IMR-90 (cell line): ENCODE data around the gene TNS2. TPM values are rescaled to one million over a fixed set of nuclear protein-coding genes. Genes with fewer than 3 reads are reported as not detected.

Source experiments
- ATAC-seq: fragments of 200-7000 bp; cut with Tn5 transposase; 2 replicates; pipeline ENCODE4 v1.9.1; 2020; ENCODE audit warnings: low read depth, mild to moderate bottlenecking, moderate library complexity
- BruUV-seq: library from RNA; stranded (reverse); fragments of 400-500 nt; replicated peaks from 2 replicates; lab custom pipeline; 2021; lab: Mats Ljungman, UMichigan
- CTCF ChIA-PET: fragments of 300-600 bp; formaldehyde crosslinking; extraction: SDS; loops from one replicate; lab custom pipeline; 2021; ENCODE audit warnings: antibody characterized with exemption; lab: Yijun Ruan, JAX
- POLR2A ChIA-PET: fragments of 300-600 bp; sonication (Branson Sonifier 250); formaldehyde crosslinking; loops from one replicate; lab custom pipeline; 2022; ENCODE audit warnings: antibody characterized with exemption; ENCODE audit not compliant: unreplicated experiment; lab: Charles Lee
- DNase-seq: peaks from one replicate; pipeline ENCODE4 v3.0.0; 2013
- H2AFZ ChIP-seq: replicated peaks from 2 replicates; pipeline ENCODE3; 2013; ENCODE audit warnings: low read length, mild to moderate bottlenecking; ENCODE audit not compliant: poor library complexity
- H2AK5ac ChIP-seq: 2 replicates; pipeline ENCODE4 v1.6.1; 2013; ENCODE audit warnings: low read depth, low read length, inconsistent platforms
- H2AK9ac ChIP-seq: replicated peaks from 2 replicates; pipeline ENCODE3; 2013; ENCODE audit warnings: mild to moderate bottlenecking, low read depth, low read length, moderate library complexity; ENCODE audit not compliant: poor library complexity
- H2BK120ac ChIP-seq: 2 replicates; pipeline ENCODE4 v1.6.1; 2013; ENCODE audit warnings: low read depth, low read length, inconsistent platforms
- H2BK15ac ChIP-seq: 3 replicates; pipeline ENCODE4 v1.6.1; 2013; ENCODE audit warnings: low read depth, low read length, inconsistent platforms
- H2BK20ac ChIP-seq: 2 replicates; pipeline ENCODE4 v1.6.1; 2013; ENCODE audit warnings: low read depth, mild to moderate bottlenecking, inconsistent platforms, low read length, moderate library complexity
- H2BK5ac ChIP-seq: 2 replicates; pipeline ENCODE4 v1.6.1; 2013; ENCODE audit warnings: mild to moderate bottlenecking, low read depth, low read length, inconsistent platforms; ENCODE audit not compliant: poor library complexity, severe bottlenecking
- H3K14ac ChIP-seq: replicated peaks from 2 replicates; pipeline ENCODE4 v1.6.1; 2013; ENCODE audit warnings: low read depth, low read length, inconsistent platforms
- H3K18ac ChIP-seq: 2 replicates; pipeline ENCODE4 v1.6.1; 2013; ENCODE audit warnings: low read depth, low read length, control low read depth
- H3K23ac ChIP-seq: 2 replicates; pipeline ENCODE4 v1.6.1; 2013; ENCODE audit warnings: low read depth, low read length, inconsistent platforms
- H3K27ac ChIP-seq: 2 replicates; pipeline ENCODE4 v1.5.1; 2013; ENCODE audit warnings: mild to moderate bottlenecking, control low read depth, low read length; ENCODE audit not compliant: insufficient read depth
- H3K27me3 ChIP-seq: 2 replicates; pipeline ENCODE4 v1.6.1; 2013; ENCODE audit warnings: low read length; ENCODE audit not compliant: control insufficient read depth, insufficient read depth
- H3K36me3 ChIP-seq: 2 replicates; pipeline ENCODE4 v1.6.1; 2013; ENCODE audit warnings: low read length, mixed read lengths; ENCODE audit not compliant: control insufficient read depth, insufficient read depth
- H3K4ac ChIP-seq: 2 replicates; pipeline ENCODE4 v1.6.1; 2013; ENCODE audit warnings: low read depth, low read length, inconsistent platforms
- H3K4me1 ChIP-seq: 2 replicates; pipeline ENCODE4 v1.6.1; 2013; ENCODE audit warnings: low read length, mixed read lengths; ENCODE audit not compliant: control insufficient read depth, insufficient read depth
- H3K4me2 ChIP-seq: 2 replicates; pipeline ENCODE4 v1.6.1; 2013; ENCODE audit warnings: low read depth, mild to moderate bottlenecking, control low read depth, low read length, moderate library complexity
- H3K4me3 ChIP-seq: 2 replicates; pipeline ENCODE4 v1.5.1; 2013; ENCODE audit warnings: low read depth, mild to moderate bottlenecking, control low read depth, low read length, moderate library complexity; ENCODE audit not compliant: insufficient read depth
- H3K56ac ChIP-seq: 2 replicates; pipeline ENCODE4 v1.6.1; 2013; ENCODE audit warnings: low read length, inconsistent platforms; ENCODE audit not compliant: insufficient read depth; ENCODE audit errors: extremely low read depth
- H3K79me1 ChIP-seq, 2 experiments: 2 replicates each; pipeline ENCODE4 v1.6.1; 2013; ENCODE audit warnings: low read length in 2 of 2, inconsistent platforms in 1 of 2, low read depth in 1 of 2
- H3K9ac ChIP-seq: 2 replicates; pipeline ENCODE4 v1.6.1; 2013; ENCODE audit warnings: low read depth, low read length, control low read depth
- H3K9me1 ChIP-seq: 2 replicates; pipeline ENCODE4 v1.6.1; 2013; ENCODE audit warnings: low read length, inconsistent platforms; ENCODE audit not compliant: insufficient read depth
- H3K9me3 ChIP-seq: 2 replicates; pipeline ENCODE4 v1.6.1; 2013; ENCODE audit warnings: low read length; ENCODE audit not compliant: control insufficient read depth, insufficient read depth
- H4K20me1 ChIP-seq: 2 replicates; pipeline ENCODE4 v1.6.1; 2013; ENCODE audit warnings: low read length, inconsistent platforms; ENCODE audit not compliant: insufficient read depth
- H4K5ac ChIP-seq: 2 replicates; pipeline ENCODE4 v1.6.1; 2013; ENCODE audit warnings: mild to moderate bottlenecking, low read depth, low read length, control low read depth
- H4K8ac ChIP-seq, 2 experiments: 2 replicates each; pipeline ENCODE4 v1.6.1; 2013; ENCODE audit warnings: low read depth in 2 of 2, low read length in 2 of 2, control low read depth in 1 of 2, inconsistent platforms in 1 of 2
- H4K91ac ChIP-seq: 2 replicates; pipeline ENCODE4 v1.6.1; 2013; ENCODE audit warnings: low read depth, low read length, inconsistent platforms; ENCODE audit not compliant: insufficient read depth
- BHLHE40 ChIP-seq: fragments of 150-350 bp; IDR thresholded peaks from 2 replicates; pipeline ENCODE4 v1.6.1; 2016; ENCODE audit warnings: mild to moderate bottlenecking, low read depth, low read length
- CTCF ChIP-seq: conservative IDR thresholded peaks from 2 replicates; pipeline ENCODE4 v1.5.1; 2012; ENCODE audit warnings: mild to moderate bottlenecking, low read depth, low read length, improper control_type of control experiment
- ELK1 ChIP-seq: fragments of 150-350 bp; IDR thresholded peaks from 2 replicates; pipeline ENCODE4 v1.6.1; 2016; ENCODE audit warnings: low read depth, mild to moderate bottlenecking, low read length, moderate library complexity, borderline replicate concordance
- FOS ChIP-seq: fragments of 150-350 bp; IDR thresholded peaks from 2 replicates; pipeline ENCODE4 v1.6.1; 2016; ENCODE audit warnings: low read depth, low read length
- MAFK ChIP-seq: IDR thresholded peaks from 2 replicates; pipeline ENCODE4 v1.6.1; 2012; ENCODE audit warnings: low read depth, low read length, improper control_type of control experiment
- MAZ ChIP-seq: IDR thresholded peaks from 2 replicates; pipeline ENCODE4 v1.6.1; 2012; ENCODE audit warnings: low read depth, mild to moderate bottlenecking, low read length, improper control_type of control experiment, moderate library complexity, borderline replicate concordance
- MXI1 ChIP-seq: IDR thresholded peaks from 2 replicates; pipeline ENCODE4 v1.6.1; 2012; ENCODE audit warnings: low read depth, mild to moderate bottlenecking, low read length, moderate library complexity, borderline replicate concordance
- NFE2L2 ChIP-seq: fragments of 150-350 bp; IDR thresholded peaks from 2 replicates; pipeline ENCODE4 v1.6.1; 2016; ENCODE audit warnings: low read depth, mild to moderate bottlenecking, low read length
- POLR2A ChIP-seq: IDR thresholded peaks from 2 replicates; pipeline ENCODE4 v1.6.1; 2012; ENCODE audit warnings: mild to moderate bottlenecking, low read depth, low read length
- RAD21 ChIP-seq: IDR thresholded peaks from 2 replicates; pipeline ENCODE4 v1.6.1; 2012; ENCODE audit warnings: low read length, improper control_type of control experiment
- RCOR1 ChIP-seq: IDR thresholded peaks from 2 replicates; pipeline ENCODE4 v1.6.1; 2012; ENCODE audit warnings: mild to moderate bottlenecking, low read length, improper control_type of control experiment; ENCODE audit not compliant: insufficient replicate concordance
- RFX5 ChIP-seq: IDR thresholded peaks from 2 replicates; pipeline ENCODE4 v1.8.0; 2012; ENCODE audit warnings: low read depth, mild to moderate bottlenecking, low read length, moderate library complexity
- SMC3 ChIP-seq: fragments of 150-350 bp; IDR thresholded peaks from 2 replicates; pipeline ENCODE4 v1.6.1; 2016; ENCODE audit warnings: low read depth, mild to moderate bottlenecking, antibody characterized with exemption, low read length, moderate library complexity
- WGBS, 2 experiments: methylation state at CpG; one replicate each; pipeline versions ENCODE4 v1.1.5 to v1.1.7; 2013; ENCODE audit warnings: missing lambda C conversion rate in 2 of 2; ENCODE audit not compliant: insufficient read length in 1 of 2; ENCODE audit errors: extremely low coverage in 2 of 2; 5-methylcytosine and 5-hydroxymethylcytosine counted together
- dilution Hi-C: fragments of 300-500 bp; cut with HindIII; formaldehyde crosslinking; loops from one replicate; pipeline ENCODE4 v1.14.3; 2018; ENCODE audit warnings: low sequenced_read_pairs; ENCODE audit not compliant: unreplicated experiment
- in situ Hi-C: fragments of 300-500 bp; cut with MboI; formaldehyde crosslinking; loops from 3 replicates; pipeline ENCODE4 v1.14.3; 2019; ENCODE audit warnings: low sequenced_read_pairs, inconsistent platforms, mixed read lengths
- intact Hi-C: fragments of 100-400 bp; cut with micrococcal nuclease; formaldehyde crosslinking; loops from 2 replicates; pipeline ENCODE4 v1.10.0; 2022
- polyA plus RNA-seq, 3 experiments: library from polyadenylated mRNA; depleted of rRNA; stranded (reverse); fragments of >200 nt; gene quantifications; 2 replicates each; pipeline ENCODE4 v1.2.3, GENCODE V29; 2012; ENCODE audit warnings: low replicate concordance in 1 of 3
- total RNA-seq: library from RNA; depleted of rRNA; stranded (reverse); fragments of >200 nt; gene quantifications from 2 replicates; pipeline ENCODE4 v1.2.3, GENCODE V29; 2012
- TF ChIP-seq, protein P1 (sequence below): fragments of 150-350 bp; IDR thresholded peaks from 2 replicates; pipeline ENCODE4 v1.6.1; 2017; ENCODE audit warnings: mild to moderate bottlenecking, antibody characterized with exemption, low read length, low read depth

Gene TNS2
- total and polyA plus RNA-seq, 2 of the 4 experiments (the other 2 are of a cell fraction) = 10.4 to 67.2 TPM

DNA sequence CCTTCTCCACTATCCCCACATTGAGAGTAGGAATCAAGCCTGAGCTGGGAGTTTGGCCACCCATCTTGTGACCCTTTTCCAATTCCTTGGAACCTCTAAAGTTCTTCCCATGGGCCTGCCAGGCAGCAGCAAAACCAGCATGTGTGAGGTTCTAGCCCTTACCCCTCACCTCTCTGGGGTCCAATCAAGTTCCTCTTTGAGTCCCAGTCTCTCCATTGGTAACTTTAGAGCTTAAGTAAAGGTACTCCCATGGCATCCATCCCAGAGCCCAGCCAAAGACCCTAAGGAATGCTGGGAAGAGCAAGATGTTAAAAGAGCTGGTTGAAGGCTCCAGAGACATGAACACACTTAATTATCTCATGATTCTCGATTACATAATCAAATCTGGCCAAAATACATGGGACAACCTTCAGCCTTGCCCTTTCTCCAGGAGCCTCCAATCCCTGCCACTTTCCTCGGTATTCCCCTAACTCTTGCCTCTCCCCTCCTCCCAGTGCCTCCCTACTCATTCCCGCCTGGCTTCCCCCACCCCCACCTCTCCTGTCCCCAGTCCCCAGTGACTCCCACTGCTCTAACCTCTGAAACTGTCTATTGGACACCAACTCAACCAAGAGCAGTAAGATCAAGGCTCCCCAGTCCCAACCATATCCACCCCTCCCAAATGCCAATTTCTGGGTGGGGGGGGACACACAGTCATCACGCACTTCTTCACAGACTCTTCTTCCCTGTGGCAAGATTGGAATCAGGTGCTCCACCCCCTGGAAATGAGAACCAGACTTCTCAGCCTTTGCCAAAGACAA is 4.8 kb upstream of the TNS2 start:
- no peak overlapping the region for H4K5ac ChIP-seq
- peak overlapping the region; percentile 91; the same call in 1 of the 2 replicates for H3K14ac ChIP-seq
- dilution Hi-C loops = no loop called here
- no peak overlapping the region for H2BK15ac ChIP-seq
- CTCF ChIA-PET = interaction anchor here (0.6 kb wide), 1 partner anchor 253 kb away, joined by 3 read pairs; no protein-coding TSS in a partner anchor
- no peak overlapping the region for H3K56ac ChIP-seq
- no peak overlapping the region for H3K18ac ChIP-seq
- DNase-seq = no peak
- no peaks in the 10 kb centered on the region for H3K27me3 ChIP-seq
- H4K91ac ChIP-seq = peak overlapping the region; percentile 13; the same call in 1 of the 2 replicates
- no peak overlapping the region for H3K27ac ChIP-seq
- H3K9ac ChIP-seq = no peak overlapping the region
- intact Hi-C loops = no loop called here
- H2AFZ ChIP-seq = peak overlapping the region; percentile 90
- peaks cover 19% of the 10 kb centered on the region for H3K9me1 ChIP-seq
- POLR2A ChIA-PET = interaction anchor here (0.6 kb wide), 1 partner anchor 39 kb away, joined by 3 read pairs; the partner anchor contains the start of gene EIF4B
- H4K20me1 ChIP-seq = peaks cover 6% of the 10 kb centered on the region; the same call in 1 of the 2 replicates
- H2AK5ac ChIP-seq = peak overlapping the region; percentile 91; the same call in 1 of the 2 replicates
- H3K79me1 ChIP-seq = peaks cover 10 to 56% of the 10 kb centered on the region in 2 experiments; a peak in 3 of 4 replicates
- H4K8ac ChIP-seq = peak overlapping the region; percentile 87 to 91; a peak in 2 of 4 replicates
- WGBS, 2 experiments = 63% methylated on average over 2 of the region's 4 CpGs; no CpG with 5 or more reads in 1 of the 2 experiments
- no peaks in the 10 kb centered on the region for H3K9me3 ChIP-seq
- no peak overlapping the region for H3K4me3 ChIP-seq
- no TSS peak for BruUV-seq
- ATAC-seq = no peak
- peaks cover 21% of the 10 kb centered on the region for H3K4me1 ChIP-seq
- no peak overlapping the region for H2BK120ac ChIP-seq
- H2BK20ac ChIP-seq = no peak overlapping the region; the same call in 1 of the 2 replicates
- in situ Hi-C loops = no loop called here
- H3K23ac ChIP-seq = peak overlapping the region; percentile 62
- no peak overlapping the region for H3K4me2 ChIP-seq
- H3K4ac ChIP-seq = peak overlapping the region; percentile 100
- peaks cover 5% of the 10 kb centered on the region for H3K36me3 ChIP-seq
- no peak overlapping the region for H2BK5ac ChIP-seq
- peak overlapping the region; percentile 83 for H2AK9ac ChIP-seq
- TF ChIP-seq ELK1 (no peak), CTCF (no peak), RCOR1 (no peak), NFE2L2 (no peak), RAD21 (no peak), POLR2A (no peak), MXI1 (no peak), RFX5 (no peak), MAZ (no peak), SMC3 (no peak), FOS (no peak), BHLHE40 (no peak), MAFK (no peak)
- TF ChIP-seq, protein P1, sequence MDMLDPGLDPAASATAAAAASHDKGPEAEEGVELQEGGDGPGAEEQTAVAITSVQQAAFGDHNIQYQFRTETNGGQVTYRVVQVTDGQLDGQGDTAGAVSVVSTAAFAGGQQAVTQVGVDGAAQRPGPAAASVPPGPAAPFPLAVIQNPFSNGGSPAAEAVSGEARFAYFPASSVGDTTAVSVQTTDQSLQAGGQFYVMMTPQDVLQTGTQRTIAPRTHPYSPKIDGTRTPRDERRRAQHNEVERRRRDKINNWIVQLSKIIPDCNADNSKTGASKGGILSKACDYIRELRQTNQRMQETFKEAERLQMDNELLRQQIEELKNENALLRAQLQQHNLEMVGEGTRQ = no peak
